T-helper 17 cell (primary cell): ENCODE results near the gene CTRB1. TPM values are rescaled to one million over a fixed set of nuclear protein-coding genes. Genes with fewer than 3 reads are reported as not detected.

Source experiments
- ATAC-seq: fragments of 150-1000 bp; cut with Tn5 transposase; 2 replicates; pipeline ENCODE4 v1.10.0; 2021; ENCODE audit warnings: mild to moderate bottlenecking, moderate library complexity
- DNase-seq, 3 donors: peaks; one replicate each; pipeline versions ENCODE4 v3.0.0 to v3.0.0-alpha.2; 2020 to 2021
- H3K9me3 ChIP-seq: one replicate; pipeline ENCODE4 v1.7.0; 2013; ENCODE audit warnings: low read length, mild to moderate bottlenecking; ENCODE audit not compliant: control insufficient read depth, poor library complexity, severe bottlenecking
- H3K27ac Mint-ChIP-seq: one replicate; pipeline ENCODE4 v1.8.0; 2022; ENCODE audit warnings: mild to moderate bottlenecking, moderate library complexity, mixed read lengths
- H3K27me3 Mint-ChIP-seq: one replicate; pipeline ENCODE4 v1.8.0; 2022; ENCODE audit warnings: mixed read lengths
- H3K36me3 Mint-ChIP-seq: one replicate; pipeline ENCODE4 v1.8.0; 2022; ENCODE audit warnings: low read depth, mixed read lengths
- H3K4me1 Mint-ChIP-seq: one replicate; pipeline ENCODE4 v1.8.0; 2022; ENCODE audit warnings: mild to moderate bottlenecking, mixed read lengths
- H3K4me3 Mint-ChIP-seq: one replicate; pipeline ENCODE4 v1.8.0; 2022; ENCODE audit warnings: mild to moderate bottlenecking, moderate library complexity, mixed read lengths
- total RNA-seq, 4 donors: library from RNA in 2 of 4; stranded (reverse) in 2 of 4; gene quantifications; one replicate each; pipeline ENCODE4 v1.2.3 and lab custom pipeline; 2022 to 2026

Gene CTRB1
- total RNA-seq, 2 donors from 2014 or later, result not detected

DNA sequence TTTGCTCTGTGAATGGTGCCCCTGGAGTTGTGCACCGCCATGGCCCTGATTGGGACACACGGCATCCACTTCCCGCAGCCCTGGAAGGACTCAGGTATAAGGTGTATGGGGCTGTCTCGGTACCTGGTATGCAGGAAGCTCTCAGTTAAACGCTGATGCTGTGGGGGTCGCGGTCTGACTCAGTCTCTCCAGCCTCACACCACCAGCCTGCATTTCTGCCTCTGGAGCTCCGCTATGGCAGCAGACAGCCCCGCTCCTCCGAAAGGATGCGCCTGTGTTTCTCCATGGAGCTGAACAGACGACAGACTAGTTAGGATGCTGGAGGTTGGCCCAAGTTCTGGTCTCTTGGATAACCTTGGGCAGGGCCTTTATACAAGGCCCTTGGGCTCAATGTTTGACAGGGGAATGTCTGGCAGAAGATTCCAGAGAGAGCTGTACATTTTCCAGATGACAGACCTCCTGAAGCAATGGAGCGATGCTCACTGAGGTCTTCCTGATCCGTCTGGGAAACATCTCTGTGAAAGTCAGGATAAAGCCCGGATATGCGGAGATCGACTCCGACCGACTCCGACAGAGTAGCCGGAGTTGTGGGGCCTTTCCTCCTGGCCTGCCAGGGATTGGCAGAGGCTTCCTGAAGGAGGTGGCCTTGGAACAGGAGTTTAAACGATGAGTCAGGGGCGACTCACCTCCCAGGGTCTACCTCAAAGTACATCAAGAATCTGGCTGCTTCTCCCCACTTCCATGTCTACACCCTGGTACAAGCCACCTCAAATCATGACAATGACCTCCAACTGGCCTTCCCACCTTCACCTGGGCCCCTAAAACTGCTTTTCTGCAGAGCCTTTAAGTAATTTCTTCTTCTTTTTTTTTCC lies 54.5 kb downstream of the CTRB1 start:
- Mint-ChIP-seq H3K4me1 (peaks cover 6% of the 10 kb centered on the region), H3K27ac (no peak overlapping the region), H3K27me3 (peaks cover 22% of the 10 kb centered on the region), H3K4me3 (no peak overlapping the region), H3K36me3 (no peaks in the 10 kb centered on the region)
- H3K9me3 ChIP-seq, result no peaks in the 10 kb centered on the region
- ATAC-seq (no peak), DNase-seq (no peak)

Other genes with a start within 250 kb of the CTRB1 start
- 100 to 1,000 TPM in 1 of 2 donors, 10 to 100 TPM in 1; 90.2 to 112 TPM for gene WDR59, start 233.9 kb upstream of the CTRB1 start, total RNA-seq
- 10 to 100 TPM; 10.7 to 18.1 TPM for gene ZNRF1, start 220.0 kb upstream of the CTRB1 start, total RNA-seq
- gene LDHD, start 102.2 kb upstream of the CTRB1 start, total RNA-seq, result under 1 TPM in 1 of 2 donors, not detected in 1; 0.62 TPM
- 10 to 100 TPM; 10.2 to 10.4 TPM for gene ZFP1, start 70.5 kb upstream of the CTRB1 start, total RNA-seq
- gene CTRB2, start 11.8 kb upstream of the CTRB1 start, total RNA-seq, result not detected
- gene BCAR1, start 32.6 kb downstream of the CTRB1 start, total RNA-seq, result under 1 TPM in 1 of 2 donors, not detected in 1; 0.50 TPM
- gene CFDP1, start 214.5 kb downstream of the CTRB1 start, total RNA-seq, result 10 to 100 TPM; 33.6 to 34.7 TPM
- 10 to 100 TPM; 39.7 to 46.5 TPM for gene TMEM170A, start 245.7 kb downstream of the CTRB1 start, total RNA-seq